GM18507 (cell line): ENCODE results near the gene UPK3BL1.
"Not testable (repeated sequence)": the region's sequence is repeated elsewhere in the genome, so short reads cannot be mapped to it uniquely, and the experiment has no call there.

ENCODE experiments used
- DNase-seq: peaks from one replicate; pipeline ENCODE4 v3.0.0; 2011; ENCODE audit warnings: low read depth; ENCODE audit not compliant: insufficient read length; ENCODE audit errors: extremely low spot score
- FAIRE-seq: peaks from 2 replicates; lab custom pipeline; 2011; peaks lifted over from hg19 to GRCh38; lab: Jason Lieb, UNC

UPK3BL1 gene

GRCh38 chr7:102596036-102596435 lies 46.6 kb downstream of the UPK3BL1 start:
- DNase-seq, FAIRE-seq: not testable (repeated sequence)

GRCh38 chr7:102593637-102594334 lies 48.8 kb downstream of the UPK3BL1 start:
- not testable (repeated sequence) for FAIRE-seq, DNase-seq

GRCh38 chr7:102592477-102593019 lies 50.0 kb downstream of the UPK3BL1 start:
- FAIRE-seq, DNase-seq: not testable (repeated sequence)

GRCh38 chr7:102589857-102590256 lies 52.7 kb downstream of the UPK3BL1 start:
- DNase-seq, FAIRE-seq: not testable (repeated sequence)
